Stimulated activated CD4-positive, alpha-beta T cell treated with anti-CD3 and anti-CD28 coated beads, TNF-alpha, amount 100 ng/mL, for 48 hours (primary cell): Measurements from ENCODE around the gene CHMP1A.
A peak's percentile ranks its signal among the peaks of the same experiment; 100 is the strongest.

ENCODE experiments used
- DNase-seq, 3 donors: peaks; one replicate each; pipeline ENCODE4 v3.0.0-alpha.2; 2020; ENCODE audit warnings: low read depth in 3 of 3

Gene CHMP1A

GRCh38 chr16:89623511-89624261 lies 33.8 kb downstream of the CHMP1A start:
- DNase-seq: no peak

- no peak for DNase-seq
These were observed 35.7 kb downstream of the CHMP1A start for GRCh38 chr16:89621698-89622409.

- DNase-seq: no peak
These were observed 36.3 kb downstream of the CHMP1A start for GRCh38 chr16:89621136-89621697.

- DNase-seq: no peak
These were observed 37.1 kb downstream of the CHMP1A start for GRCh38 chr16:89620406-89620841.

- no peak for DNase-seq
These were observed 37.7 kb downstream of the CHMP1A start for GRCh38 chr16:89619840-89620239.

- DNase-seq: no peak
These were observed 39.2 kb downstream of the CHMP1A start for GRCh38 chr16:89618109-89618998.

GRCh38 chr16:89617036-89617435 lies 40.5 kb downstream of the CHMP1A start:
- DNase-seq: no peak

GRCh38 chr16:89616623-89617022 lies 40.9 kb downstream of the CHMP1A start:
- no peak for DNase-seq

GRCh38 chr16:89615596-89616090 lies 41.9 kb downstream of the CHMP1A start:
- peak in 1 of 3 donors; percentile 52 for DNase-seq

- DNase-seq: no peak
These were observed 42.3 kb downstream of the CHMP1A start for GRCh38 chr16:89615176-89615575.

- DNase-seq: no peak
These were observed 43.5 kb downstream of the CHMP1A start for GRCh38 chr16:89613954-89614459.

GRCh38 chr16:89613231-89613953 lies 44.1 kb downstream of the CHMP1A start, which contains the start of gene DPEP1:
Gene DPEP1 (plus strand): TSS chr16:89613642. CDS start chr16:89630411, 16,769 bp downstream.
- no peak for DNase-seq

- no peak for DNase-seq
These were observed 44.9 kb downstream of the CHMP1A start for GRCh38 chr16:89612415-89613166.

GRCh38 chr16:89610108-89610453 lies 47.4 kb downstream of the CHMP1A start:
- DNase-seq: no peak

- no peak for DNase-seq
These were observed 49.4 kb downstream of the CHMP1A start for GRCh38 chr16:89607937-89608740.

- no peak for DNase-seq
These were observed 50.1 kb downstream of the CHMP1A start for GRCh38 chr16:89607453-89607852.

- DNase-seq: no peak
These were observed 51.5 kb downstream of the CHMP1A start for GRCh38 chr16:89606006-89606405.

GRCh38 chr16:89605186-89605970 lies 52.1 kb downstream of the CHMP1A start:
- DNase-seq: no peak
